IMR-90 (cell line): ENCODE data around the gene LEMD3. TPM values are rescaled to one million over a fixed set of nuclear protein-coding genes. Genes with fewer than 3 reads are reported as not detected.

Source experiments
- ATAC-seq: fragments of 200-7000 bp; cut with Tn5 transposase; 2 replicates; pipeline ENCODE4 v1.9.1; 2020; ENCODE audit warnings: low read depth, mild to moderate bottlenecking, moderate library complexity
- BruUV-seq: library from RNA; stranded (reverse); fragments of 400-500 nt; replicated peaks from 2 replicates; lab custom pipeline; 2021; lab: Mats Ljungman, UMichigan
- CTCF ChIA-PET: fragments of 300-600 bp; formaldehyde crosslinking; extraction: SDS; loops from one replicate; lab custom pipeline; 2021; ENCODE audit warnings: antibody characterized with exemption; lab: Yijun Ruan, JAX
- POLR2A ChIA-PET: fragments of 300-600 bp; sonication (Branson Sonifier 250); formaldehyde crosslinking; loops from one replicate; lab custom pipeline; 2022; ENCODE audit warnings: antibody characterized with exemption; ENCODE audit not compliant: unreplicated experiment; lab: Charles Lee
- DNase-seq: peaks from one replicate; pipeline ENCODE4 v3.0.0; 2013
- H2AFZ ChIP-seq: replicated peaks from 2 replicates; pipeline ENCODE3; 2013; ENCODE audit warnings: low read length, mild to moderate bottlenecking; ENCODE audit not compliant: poor library complexity
- H2AK5ac ChIP-seq: 2 replicates; pipeline ENCODE4 v1.6.1; 2013; ENCODE audit warnings: low read depth, low read length, inconsistent platforms
- H2AK9ac ChIP-seq: replicated peaks from 2 replicates; pipeline ENCODE3; 2013; ENCODE audit warnings: mild to moderate bottlenecking, low read depth, low read length, moderate library complexity; ENCODE audit not compliant: poor library complexity
- H2BK120ac ChIP-seq: 2 replicates; pipeline ENCODE4 v1.6.1; 2013; ENCODE audit warnings: low read depth, low read length, inconsistent platforms
- H2BK15ac ChIP-seq: 3 replicates; pipeline ENCODE4 v1.6.1; 2013; ENCODE audit warnings: low read depth, low read length, inconsistent platforms
- H2BK20ac ChIP-seq: 2 replicates; pipeline ENCODE4 v1.6.1; 2013; ENCODE audit warnings: low read depth, mild to moderate bottlenecking, inconsistent platforms, low read length, moderate library complexity
- H2BK5ac ChIP-seq: 2 replicates; pipeline ENCODE4 v1.6.1; 2013; ENCODE audit warnings: mild to moderate bottlenecking, low read depth, low read length, inconsistent platforms; ENCODE audit not compliant: poor library complexity, severe bottlenecking
- H3K14ac ChIP-seq: replicated peaks from 2 replicates; pipeline ENCODE4 v1.6.1; 2013; ENCODE audit warnings: low read depth, low read length, inconsistent platforms
- H3K18ac ChIP-seq: 2 replicates; pipeline ENCODE4 v1.6.1; 2013; ENCODE audit warnings: low read depth, low read length, control low read depth
- H3K23ac ChIP-seq: 2 replicates; pipeline ENCODE4 v1.6.1; 2013; ENCODE audit warnings: low read depth, low read length, inconsistent platforms
- H3K27ac ChIP-seq: 2 replicates; pipeline ENCODE4 v1.5.1; 2013; ENCODE audit warnings: mild to moderate bottlenecking, control low read depth, low read length; ENCODE audit not compliant: insufficient read depth
- H3K27me3 ChIP-seq: 2 replicates; pipeline ENCODE4 v1.6.1; 2013; ENCODE audit warnings: low read length; ENCODE audit not compliant: control insufficient read depth, insufficient read depth
- H3K36me3 ChIP-seq: 2 replicates; pipeline ENCODE4 v1.6.1; 2013; ENCODE audit warnings: low read length, mixed read lengths; ENCODE audit not compliant: control insufficient read depth, insufficient read depth
- H3K4ac ChIP-seq: 2 replicates; pipeline ENCODE4 v1.6.1; 2013; ENCODE audit warnings: low read depth, low read length, inconsistent platforms
- H3K4me1 ChIP-seq: 2 replicates; pipeline ENCODE4 v1.6.1; 2013; ENCODE audit warnings: low read length, mixed read lengths; ENCODE audit not compliant: control insufficient read depth, insufficient read depth
- H3K4me2 ChIP-seq: 2 replicates; pipeline ENCODE4 v1.6.1; 2013; ENCODE audit warnings: low read depth, mild to moderate bottlenecking, control low read depth, low read length, moderate library complexity
- H3K4me3 ChIP-seq: 2 replicates; pipeline ENCODE4 v1.5.1; 2013; ENCODE audit warnings: low read depth, mild to moderate bottlenecking, control low read depth, low read length, moderate library complexity; ENCODE audit not compliant: insufficient read depth
- H3K56ac ChIP-seq: 2 replicates; pipeline ENCODE4 v1.6.1; 2013; ENCODE audit warnings: low read length, inconsistent platforms; ENCODE audit not compliant: insufficient read depth; ENCODE audit errors: extremely low read depth
- H3K79me1 ChIP-seq, 2 experiments: 2 replicates each; pipeline ENCODE4 v1.6.1; 2013; ENCODE audit warnings: low read length in 2 of 2, inconsistent platforms in 1 of 2, low read depth in 1 of 2
- H3K9ac ChIP-seq: 2 replicates; pipeline ENCODE4 v1.6.1; 2013; ENCODE audit warnings: low read depth, low read length, control low read depth
- H3K9me1 ChIP-seq: 2 replicates; pipeline ENCODE4 v1.6.1; 2013; ENCODE audit warnings: low read length, inconsistent platforms; ENCODE audit not compliant: insufficient read depth
- H3K9me3 ChIP-seq: 2 replicates; pipeline ENCODE4 v1.6.1; 2013; ENCODE audit warnings: low read length; ENCODE audit not compliant: control insufficient read depth, insufficient read depth
- H4K20me1 ChIP-seq: 2 replicates; pipeline ENCODE4 v1.6.1; 2013; ENCODE audit warnings: low read length, inconsistent platforms; ENCODE audit not compliant: insufficient read depth
- H4K5ac ChIP-seq: 2 replicates; pipeline ENCODE4 v1.6.1; 2013; ENCODE audit warnings: mild to moderate bottlenecking, low read depth, low read length, control low read depth
- H4K8ac ChIP-seq, 2 experiments: 2 replicates each; pipeline ENCODE4 v1.6.1; 2013; ENCODE audit warnings: low read depth in 2 of 2, low read length in 2 of 2, control low read depth in 1 of 2, inconsistent platforms in 1 of 2
- H4K91ac ChIP-seq: 2 replicates; pipeline ENCODE4 v1.6.1; 2013; ENCODE audit warnings: low read depth, low read length, inconsistent platforms; ENCODE audit not compliant: insufficient read depth
- BHLHE40 ChIP-seq: fragments of 150-350 bp; IDR thresholded peaks from 2 replicates; pipeline ENCODE4 v1.6.1; 2016; ENCODE audit warnings: mild to moderate bottlenecking, low read depth, low read length
- CEBPB ChIP-seq: IDR thresholded peaks from 2 replicates; pipeline ENCODE4 v1.6.1; 2012; ENCODE audit warnings: low read depth, low read length, improper control_type of control experiment
- CHD1 ChIP-seq: IDR thresholded peaks from 2 replicates; pipeline ENCODE4 v1.6.1; 2012; ENCODE audit warnings: low read depth, low read length, improper control_type of control experiment
- FOS ChIP-seq: fragments of 150-350 bp; IDR thresholded peaks from 2 replicates; pipeline ENCODE4 v1.6.1; 2016; ENCODE audit warnings: low read depth, low read length
- MAFK ChIP-seq: IDR thresholded peaks from 2 replicates; pipeline ENCODE4 v1.6.1; 2012; ENCODE audit warnings: low read depth, low read length, improper control_type of control experiment
- MAZ ChIP-seq: IDR thresholded peaks from 2 replicates; pipeline ENCODE4 v1.6.1; 2012; ENCODE audit warnings: low read depth, mild to moderate bottlenecking, low read length, improper control_type of control experiment, moderate library complexity, borderline replicate concordance
- MXI1 ChIP-seq: IDR thresholded peaks from 2 replicates; pipeline ENCODE4 v1.6.1; 2012; ENCODE audit warnings: low read depth, mild to moderate bottlenecking, low read length, moderate library complexity, borderline replicate concordance
- NFE2L2 ChIP-seq: fragments of 150-350 bp; IDR thresholded peaks from 2 replicates; pipeline ENCODE4 v1.6.1; 2016; ENCODE audit warnings: low read depth, mild to moderate bottlenecking, low read length
- POLR2A ChIP-seq: IDR thresholded peaks from 2 replicates; pipeline ENCODE4 v1.6.1; 2012; ENCODE audit warnings: mild to moderate bottlenecking, low read depth, low read length
- RAD21 ChIP-seq: IDR thresholded peaks from 2 replicates; pipeline ENCODE4 v1.6.1; 2012; ENCODE audit warnings: low read length, improper control_type of control experiment
- RCOR1 ChIP-seq: IDR thresholded peaks from 2 replicates; pipeline ENCODE4 v1.6.1; 2012; ENCODE audit warnings: mild to moderate bottlenecking, low read length, improper control_type of control experiment; ENCODE audit not compliant: insufficient replicate concordance
- RFX5 ChIP-seq: IDR thresholded peaks from 2 replicates; pipeline ENCODE4 v1.8.0; 2012; ENCODE audit warnings: low read depth, mild to moderate bottlenecking, low read length, moderate library complexity
- SMC3 ChIP-seq: fragments of 150-350 bp; IDR thresholded peaks from 2 replicates; pipeline ENCODE4 v1.6.1; 2016; ENCODE audit warnings: low read depth, mild to moderate bottlenecking, antibody characterized with exemption, low read length, moderate library complexity
- WGBS, 2 experiments: methylation state at CpG; one replicate each; pipeline versions ENCODE4 v1.1.5 to v1.1.7; 2013; ENCODE audit warnings: missing lambda C conversion rate in 2 of 2; ENCODE audit not compliant: insufficient read length in 1 of 2; ENCODE audit errors: extremely low coverage in 2 of 2; 5-methylcytosine and 5-hydroxymethylcytosine counted together
- dilution Hi-C: fragments of 300-500 bp; cut with HindIII; formaldehyde crosslinking; loops from one replicate; pipeline ENCODE4 v1.14.3; 2018; ENCODE audit warnings: low sequenced_read_pairs; ENCODE audit not compliant: unreplicated experiment
- in situ Hi-C: fragments of 300-500 bp; cut with MboI; formaldehyde crosslinking; loops from 3 replicates; pipeline ENCODE4 v1.14.3; 2019; ENCODE audit warnings: low sequenced_read_pairs, inconsistent platforms, mixed read lengths
- intact Hi-C: fragments of 100-400 bp; cut with micrococcal nuclease; formaldehyde crosslinking; loops from 2 replicates; pipeline ENCODE4 v1.10.0; 2022
- polyA plus RNA-seq, 3 experiments: library from polyadenylated mRNA; depleted of rRNA; stranded (reverse); fragments of >200 nt; gene quantifications; 2 replicates each; pipeline ENCODE4 v1.2.3, GENCODE V29; 2012; ENCODE audit warnings: low replicate concordance in 1 of 3
- total RNA-seq: library from RNA; depleted of rRNA; stranded (reverse); fragments of >200 nt; gene quantifications from 2 replicates; pipeline ENCODE4 v1.2.3, GENCODE V29; 2012
- TF ChIP-seq, protein P1 (sequence below): conservative IDR thresholded peaks from 2 replicates; pipeline ENCODE4 v1.5.1; 2012; ENCODE audit warnings: mild to moderate bottlenecking, low read depth, low read length, improper control_type of control experiment
- TF ChIP-seq, protein P2 (sequence below): fragments of 150-350 bp; IDR thresholded peaks from 2 replicates; pipeline ENCODE4 v1.6.1; 2017; ENCODE audit warnings: mild to moderate bottlenecking, antibody characterized with exemption, low read length, low read depth
- TF ChIP-seq, protein P3 (sequence below): fragments of 150-350 bp; IDR thresholded peaks from 2 replicates; pipeline ENCODE4 v1.6.1; 2016; ENCODE audit warnings: low read depth, mild to moderate bottlenecking, low read length, moderate library complexity, borderline replicate concordance

Gene LEMD3
- total and polyA plus RNA-seq, 2 of the 4 experiments (the other 2 are of a cell fraction) = 5.5 to 9.9 TPM

DNA sequence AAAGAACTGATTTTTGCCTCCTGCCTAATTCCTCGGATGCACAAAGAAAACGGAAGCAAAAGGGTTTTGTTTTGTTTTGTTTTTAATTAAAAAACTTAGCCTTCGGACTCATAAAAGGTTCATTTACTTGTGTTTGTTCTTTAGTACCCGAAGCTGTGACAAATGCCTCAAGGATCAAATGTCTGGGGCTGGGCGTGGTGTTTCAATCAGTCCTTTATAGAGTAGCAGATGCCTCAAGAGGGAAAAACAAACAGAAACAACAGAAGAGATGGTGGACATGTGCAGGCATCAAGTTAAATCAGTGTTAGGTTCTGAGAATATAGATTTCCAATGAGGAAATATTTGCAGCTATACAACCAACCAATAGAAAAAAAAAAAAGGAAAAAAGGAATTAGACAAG lies 46.7 kb upstream of the LEMD3 start:
- TF ChIP-seq CHD1 (no peak), FOS (no peak), SMC3 (no peak), RCOR1 (no peak), MXI1 (no peak), MAFK (no peak), CEBPB (no peak), BHLHE40 (no peak), RFX5 (no peak), POLR2A (no peak), MAZ (no peak), RAD21 (no peak), NFE2L2 (no peak)
- TF ChIP-seq, protein P1, sequence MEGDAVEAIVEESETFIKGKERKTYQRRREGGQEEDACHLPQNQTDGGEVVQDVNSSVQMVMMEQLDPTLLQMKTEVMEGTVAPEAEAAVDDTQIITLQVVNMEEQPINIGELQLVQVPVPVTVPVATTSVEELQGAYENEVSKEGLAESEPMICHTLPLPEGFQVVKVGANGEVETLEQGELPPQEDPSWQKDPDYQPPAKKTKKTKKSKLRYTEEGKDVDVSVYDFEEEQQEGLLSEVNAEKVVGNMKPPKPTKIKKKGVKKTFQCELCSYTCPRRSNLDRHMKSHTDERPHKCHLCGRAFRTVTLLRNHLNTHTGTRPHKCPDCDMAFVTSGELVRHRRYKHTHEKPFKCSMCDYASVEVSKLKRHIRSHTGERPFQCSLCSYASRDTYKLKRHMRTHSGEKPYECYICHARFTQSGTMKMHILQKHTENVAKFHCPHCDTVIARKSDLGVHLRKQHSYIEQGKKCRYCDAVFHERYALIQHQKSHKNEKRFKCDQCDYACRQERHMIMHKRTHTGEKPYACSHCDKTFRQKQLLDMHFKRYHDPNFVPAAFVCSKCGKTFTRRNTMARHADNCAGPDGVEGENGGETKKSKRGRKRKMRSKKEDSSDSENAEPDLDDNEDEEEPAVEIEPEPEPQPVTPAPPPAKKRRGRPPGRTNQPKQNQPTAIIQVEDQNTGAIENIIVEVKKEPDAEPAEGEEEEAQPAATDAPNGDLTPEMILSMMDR = no peak
- TF ChIP-seq, protein P2, sequence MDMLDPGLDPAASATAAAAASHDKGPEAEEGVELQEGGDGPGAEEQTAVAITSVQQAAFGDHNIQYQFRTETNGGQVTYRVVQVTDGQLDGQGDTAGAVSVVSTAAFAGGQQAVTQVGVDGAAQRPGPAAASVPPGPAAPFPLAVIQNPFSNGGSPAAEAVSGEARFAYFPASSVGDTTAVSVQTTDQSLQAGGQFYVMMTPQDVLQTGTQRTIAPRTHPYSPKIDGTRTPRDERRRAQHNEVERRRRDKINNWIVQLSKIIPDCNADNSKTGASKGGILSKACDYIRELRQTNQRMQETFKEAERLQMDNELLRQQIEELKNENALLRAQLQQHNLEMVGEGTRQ = no peak
- TF ChIP-seq, protein P3, sequence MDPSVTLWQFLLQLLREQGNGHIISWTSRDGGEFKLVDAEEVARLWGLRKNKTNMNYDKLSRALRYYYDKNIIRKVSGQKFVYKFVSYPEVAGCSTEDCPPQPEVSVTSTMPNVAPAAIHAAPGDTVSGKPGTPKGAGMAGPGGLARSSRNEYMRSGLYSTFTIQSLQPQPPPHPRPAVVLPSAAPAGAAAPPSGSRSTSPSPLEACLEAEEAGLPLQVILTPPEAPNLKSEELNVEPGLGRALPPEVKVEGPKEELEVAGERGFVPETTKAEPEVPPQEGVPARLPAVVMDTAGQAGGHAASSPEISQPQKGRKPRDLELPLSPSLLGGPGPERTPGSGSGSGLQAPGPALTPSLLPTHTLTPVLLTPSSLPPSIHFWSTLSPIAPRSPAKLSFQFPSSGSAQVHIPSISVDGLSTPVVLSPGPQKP = no peak
- Histone ChIP-seq H3K4ac (no peak overlapping the region), H4K5ac (no peak overlapping the region), H2BK20ac (no peak overlapping the region), H3K27ac (no peak overlapping the region), H3K9me1 (peaks cover 2% of the 10 kb centered on the region; the same call in 1 of the 2 replicates), H3K4me1 (peaks cover 3% of the 10 kb centered on the region), H3K18ac (no peak overlapping the region), H2AK9ac (no peak overlapping the region), H4K91ac (no peak overlapping the region), H2AK5ac (no peak overlapping the region), H2BK120ac (no peak overlapping the region), H3K23ac (no peak overlapping the region), H2BK5ac (no peak overlapping the region), H3K9ac (no peak overlapping the region), H4K20me1 (no peaks in the 10 kb centered on the region), H3K56ac (no peak overlapping the region), H3K4me3 (no peak overlapping the region), H3K79me1 (no peaks in the 10 kb centered on the region), H3K9me3 (no peaks in the 10 kb centered on the region), H2AFZ (no peak overlapping the region), H3K14ac (no peak overlapping the region), H3K36me3 (no peaks in the 10 kb centered on the region), H3K27me3 (peaks cover 48% of the 10 kb centered on the region), H3K4me2 (no peak overlapping the region), H2BK15ac (no peak overlapping the region), H4K8ac (no peak overlapping the region)
- intact Hi-C loops (loop anchor here (1.0 to 5.0 kb wide), 3 partner anchors 110 to 320 kb away; no protein-coding TSS in a partner anchor), in situ Hi-C loops (no loop called here), dilution Hi-C loops (no loop called here)
- BruUV-seq = no TSS peak
- no peak for DNase-seq
- no CpG with 5 or more reads among the region's 5 CpGs for WGBS, 2 experiments
- no peak for ATAC-seq
- ChIA-PET CTCF (interaction anchor here (0.6 to 0.8 kb wide), 3 partner anchors 11 to 300 kb away, joined by 3 read pairs; no protein-coding TSS in a partner anchor), POLR2A (no interaction called here)
